AG08395 (cell line): ENCODE data around the gene CDK9.
A peak's percentile ranks its signal among the peaks of the same experiment; 100 is the strongest.
"Not testable (repeated sequence)": the region's sequence is repeated elsewhere in the genome, so short reads cannot be mapped to it uniquely, and the experiment has no call there.

Experiments
- DNase-seq: peaks from one replicate; pipeline ENCODE4 v3.0.0; 2012; ENCODE audit warnings: mixed read lengths, low spot score

CDK9 gene

GRCh38 chr9:127780126-127780885 lies 5.5 kb upstream of the CDK9 start:
- DNase-seq, result no peak

DNA sequence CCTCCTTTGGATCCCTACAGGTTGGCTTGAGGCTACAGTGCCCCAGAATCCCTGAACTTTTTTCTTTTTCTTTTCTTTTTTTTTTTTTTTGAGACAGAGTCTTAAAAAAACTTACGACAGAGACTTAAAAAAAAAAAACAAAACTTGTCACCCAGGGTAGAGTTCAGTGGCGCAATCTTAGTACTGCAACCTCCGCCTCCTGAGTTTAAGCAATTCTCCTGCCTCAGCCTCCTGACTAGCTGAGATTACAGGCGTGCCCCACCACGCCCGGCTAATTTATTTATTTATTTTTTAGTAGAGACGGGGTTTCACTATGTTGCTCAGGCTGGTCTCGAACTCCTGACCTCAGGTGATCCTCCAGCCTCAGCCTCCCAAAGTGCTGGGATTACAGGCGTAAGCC lies 4.9 kb upstream of the CDK9 start:
- not testable (repeated sequence) for DNase-seq

- DNase-seq, result no peak
Observed at GRCh38 chr9:127781806-127782205, 4.0 kb upstream of the CDK9 start.

DNA sequence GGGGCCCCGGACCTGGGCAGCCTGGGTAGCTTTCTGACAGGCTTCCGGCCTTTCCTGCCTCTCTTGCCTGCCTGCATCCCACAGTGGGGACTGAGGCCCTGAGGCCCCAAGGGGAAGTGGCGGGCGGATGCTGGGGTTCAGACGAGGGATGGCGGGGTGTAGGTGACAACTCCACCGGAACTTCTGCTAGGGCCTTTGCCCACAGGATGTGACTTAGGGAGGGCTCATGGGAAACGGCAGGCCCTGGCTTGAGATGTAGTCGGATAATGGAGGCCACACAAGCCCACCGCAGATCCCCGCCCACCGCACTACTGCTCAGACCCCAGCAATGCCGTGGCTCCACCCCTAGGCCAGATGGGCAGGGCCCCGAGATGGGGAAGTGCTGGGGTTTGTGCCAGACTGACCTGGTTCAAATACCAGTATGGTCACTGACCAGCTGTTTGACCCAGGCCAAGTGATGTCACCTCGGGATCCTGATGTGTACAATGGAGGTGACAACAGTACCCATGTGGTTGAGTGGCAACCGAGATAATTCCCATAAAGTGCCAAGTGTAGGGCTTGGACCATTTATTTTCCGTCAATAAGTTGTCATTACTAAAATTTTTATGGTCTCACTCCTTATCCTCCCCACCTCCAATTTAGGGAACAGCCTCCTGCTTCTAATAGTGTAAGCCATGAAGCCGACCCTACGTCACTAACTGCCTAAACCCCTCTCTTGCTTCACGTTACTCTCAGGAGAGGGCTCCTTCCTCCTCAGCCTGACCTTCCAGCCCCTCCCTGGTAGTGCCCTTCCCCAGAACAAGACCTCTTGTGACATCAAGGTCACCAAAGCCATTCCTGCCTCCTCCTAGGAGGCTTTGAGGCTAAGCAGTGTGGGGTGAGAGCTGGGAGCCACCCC lies 2.5 kb upstream of the CDK9 start:
- DNase-seq, result no peak

GRCh38 chr9:127785023-127785932 lies 556 bp upstream of the CDK9 start:
- DNase-seq, result peak; percentile 92

DNA sequence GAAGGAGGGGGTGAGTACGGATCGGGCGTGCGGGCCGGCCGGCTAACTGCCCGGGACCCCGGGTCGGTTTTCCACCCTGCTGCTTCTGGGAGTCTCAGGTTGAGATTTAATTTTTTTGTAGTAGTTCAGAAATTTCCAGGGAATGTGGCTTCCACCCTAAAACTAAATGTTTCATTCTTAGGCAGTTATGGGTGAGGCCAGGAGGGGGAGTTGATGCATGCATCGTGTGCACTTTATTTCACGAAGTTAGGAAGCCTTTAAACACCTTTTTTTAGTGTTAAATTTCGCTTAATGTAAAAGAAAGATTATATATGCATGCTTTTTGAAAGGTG lies 905 bp downstream of the CDK9 start:
- DNase-seq, result peak; percentile 35

DNA sequence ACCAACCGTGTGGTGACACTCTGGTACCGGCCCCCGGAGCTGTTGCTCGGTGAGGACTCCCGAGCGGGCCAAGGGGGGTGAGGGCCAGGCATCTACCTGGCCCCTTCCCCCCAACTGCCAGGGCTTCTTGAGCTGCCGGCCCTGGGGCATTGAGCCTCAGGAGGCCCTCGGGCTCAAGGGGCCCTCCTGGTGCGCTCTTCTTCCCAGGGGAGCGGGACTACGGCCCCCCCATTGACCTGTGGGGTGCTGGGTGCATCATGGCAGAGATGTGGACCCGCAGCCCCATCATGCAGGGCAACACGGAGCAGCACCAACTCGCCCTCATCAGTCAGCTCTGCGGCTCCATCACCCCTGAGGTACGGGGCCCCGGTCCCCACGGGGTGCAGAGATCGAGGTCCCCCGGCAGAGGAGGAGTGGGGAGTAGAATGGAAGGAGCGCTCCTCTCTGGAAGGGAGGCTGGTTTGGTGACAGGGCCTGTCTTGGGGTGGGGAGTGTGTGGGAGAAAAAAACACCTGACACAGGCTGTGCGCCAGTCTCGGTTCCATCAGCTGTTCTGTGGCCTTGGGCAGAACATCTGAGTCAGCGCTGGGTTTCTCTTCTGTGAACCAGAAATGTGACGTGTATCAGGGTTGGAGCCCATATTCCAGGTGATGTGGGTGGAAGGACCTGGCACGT lies 2.6 kb downstream of the CDK9 start:
- DNase-seq, result no peak

GRCh38 chr9:127789179-127789578 lies 3.3 kb downstream of the CDK9 start:
- no peak for DNase-seq

DNA sequence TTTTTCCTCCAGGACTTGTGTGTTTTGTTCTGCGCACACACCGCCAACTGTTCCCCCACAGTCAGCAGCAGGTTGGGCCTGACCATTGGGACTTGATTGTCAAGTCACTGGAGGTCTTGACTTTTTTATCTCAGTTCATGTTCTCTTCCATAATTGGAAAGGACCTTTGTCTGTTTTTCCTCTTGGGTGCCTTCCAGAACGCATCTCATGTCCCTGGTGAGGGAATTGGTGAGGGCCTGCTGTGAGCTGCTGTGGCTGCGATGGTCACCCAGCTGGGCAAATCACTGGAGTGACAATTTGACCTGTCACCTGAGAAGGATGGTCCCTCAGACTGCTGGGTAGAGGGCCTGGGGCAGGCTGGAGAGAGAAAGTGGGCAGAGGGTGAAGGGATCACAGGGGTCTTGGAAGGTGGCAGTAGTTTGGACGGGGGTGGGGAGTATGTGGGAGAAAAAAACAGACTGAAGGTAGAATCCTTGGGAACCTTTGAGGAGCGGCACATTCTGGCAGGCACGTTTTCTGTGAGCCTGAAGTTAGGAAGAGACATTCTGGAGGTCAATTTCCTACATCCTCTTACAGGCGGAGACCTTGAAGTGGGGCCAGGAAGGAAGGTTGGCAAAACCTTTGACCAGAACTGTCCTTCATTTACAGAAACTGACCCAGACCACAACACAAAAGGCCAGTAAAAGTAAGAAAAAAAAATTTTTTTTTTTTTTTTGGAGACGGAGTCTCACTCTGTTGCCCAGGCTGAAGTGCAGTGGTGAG lies 4.4 kb downstream of the CDK9 start:
- DNase-seq, result no peak

- no peak for DNase-seq
Observed at GRCh38 chr9:127791085-127791484, 5.3 kb downstream of the CDK9 start.

DNA sequence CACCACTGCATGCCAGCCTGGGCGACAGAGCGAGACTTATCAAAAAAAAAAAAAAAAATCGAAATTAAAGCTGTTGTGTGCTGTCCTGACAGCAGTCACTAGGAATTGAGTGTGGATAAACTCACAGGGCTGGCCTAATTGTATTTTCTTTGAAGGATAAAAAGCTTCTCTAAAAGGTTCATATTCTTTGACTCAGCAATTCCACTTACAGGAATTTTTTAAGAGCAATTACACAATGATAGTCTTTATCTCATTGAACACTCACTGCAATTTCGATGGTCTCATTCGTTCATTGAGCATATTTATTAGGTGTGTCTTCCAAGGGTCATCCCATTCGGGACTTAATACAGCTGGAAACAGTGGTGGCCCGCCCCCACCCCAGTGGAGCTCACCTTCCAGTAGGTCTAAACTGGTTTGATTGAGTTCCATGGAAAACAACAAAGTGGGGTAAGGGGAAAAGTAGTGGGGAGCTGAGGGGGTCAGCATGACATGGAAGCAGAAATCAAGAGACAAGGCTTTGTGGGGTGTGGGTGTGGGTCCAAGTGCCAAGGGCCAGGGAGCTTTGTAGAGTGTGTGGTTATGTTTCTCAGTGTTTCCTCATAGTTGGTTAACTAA lies 6.7 kb downstream of the CDK9 start:
- DNase-seq, result no peak

DNA sequence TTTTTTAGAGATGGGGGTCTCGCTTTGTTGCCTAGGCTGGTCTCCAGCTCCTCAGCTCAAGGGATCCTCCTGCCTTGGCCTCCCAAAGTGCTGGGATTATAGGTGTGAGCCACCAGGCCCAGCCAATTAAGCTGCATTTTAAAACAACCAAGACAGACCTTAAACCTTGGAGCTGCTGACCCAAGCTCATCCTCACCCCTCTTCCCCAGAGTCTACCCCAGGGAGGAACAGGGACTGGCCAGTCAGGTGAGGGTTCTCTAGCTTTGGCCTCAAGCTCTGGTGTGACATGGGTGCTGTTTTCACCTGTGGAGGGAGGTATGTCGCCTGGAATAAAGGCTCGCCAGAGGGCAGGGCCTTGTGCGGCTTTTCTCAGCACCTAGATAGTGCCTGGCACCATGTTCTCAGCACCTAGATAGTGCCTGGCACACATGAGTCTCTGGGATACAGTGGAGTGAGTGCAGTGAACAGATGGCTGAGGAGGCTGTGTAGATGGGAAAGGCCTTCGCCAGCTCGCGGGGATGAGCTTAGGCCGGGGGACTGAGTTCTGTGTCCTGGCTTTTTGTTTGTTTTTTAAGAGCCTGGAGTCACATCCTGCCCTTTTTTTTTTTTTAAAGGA lies 7.4 kb downstream of the CDK9 start:
- DNase-seq, result no peak

- no peak for DNase-seq
Observed at GRCh38 chr9:127794001-127794791, 8.4 kb downstream of the CDK9 start.

DNA sequence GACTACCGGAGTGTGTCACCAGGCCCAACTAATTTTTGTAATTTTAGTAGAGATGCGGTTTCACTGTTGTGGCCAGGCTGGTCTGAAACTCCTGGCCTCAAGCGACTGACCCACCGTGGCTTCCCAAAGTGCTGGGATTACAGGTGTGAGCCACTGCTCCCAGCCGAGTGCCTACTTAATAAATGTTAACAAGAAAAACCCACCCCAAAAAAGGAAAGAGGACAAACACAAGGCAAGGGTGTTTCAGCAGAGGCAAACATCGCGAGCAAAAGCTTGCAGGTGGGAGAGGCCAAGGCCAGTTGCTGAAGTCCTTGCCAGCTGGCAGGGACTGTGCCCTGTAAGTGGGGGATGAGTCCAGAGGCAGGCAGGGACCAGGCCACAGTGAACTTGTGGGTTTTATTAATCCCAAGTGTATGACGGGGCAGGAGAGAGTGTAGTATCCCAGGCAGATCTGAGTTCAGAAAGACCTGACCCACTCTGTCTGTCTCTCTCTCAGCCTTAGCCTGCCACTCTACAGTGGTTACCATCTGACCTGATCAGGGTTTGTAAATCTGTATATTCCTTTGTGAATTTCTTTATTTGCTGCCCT lies 10.5 kb downstream of the CDK9 start:
- peak; percentile 21 for DNase-seq

DNA sequence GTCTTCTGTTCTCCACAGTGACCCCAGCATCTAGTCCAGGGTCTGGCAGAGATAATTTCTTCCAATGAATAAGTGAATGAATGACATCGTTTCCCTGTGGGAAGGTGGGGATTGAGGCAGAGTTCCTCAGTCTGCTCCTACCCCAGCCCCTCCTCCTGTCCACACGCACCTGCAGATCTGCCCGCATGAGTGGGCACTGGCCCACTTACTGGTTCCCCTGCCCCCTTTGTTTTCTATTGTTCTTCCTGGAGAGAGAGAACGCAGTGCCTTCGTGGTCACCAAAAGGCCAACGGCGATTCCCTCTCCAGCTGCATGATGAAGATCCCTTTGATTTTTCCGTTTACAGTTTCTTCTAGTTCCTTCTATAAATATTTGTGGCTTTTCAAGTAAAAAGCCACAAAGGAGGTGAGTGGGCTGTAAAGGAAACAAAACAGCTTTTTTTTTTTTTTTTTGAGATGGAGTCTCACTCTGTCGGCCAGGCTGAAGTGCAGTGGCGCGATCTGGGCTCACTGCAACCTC lies 11.1 kb downstream of the CDK9 start:
- no peak for DNase-seq

- DNase-seq, result no peak
Observed at GRCh38 chr9:127801955-127802575, 16.2 kb downstream of the CDK9 start.

DNA sequence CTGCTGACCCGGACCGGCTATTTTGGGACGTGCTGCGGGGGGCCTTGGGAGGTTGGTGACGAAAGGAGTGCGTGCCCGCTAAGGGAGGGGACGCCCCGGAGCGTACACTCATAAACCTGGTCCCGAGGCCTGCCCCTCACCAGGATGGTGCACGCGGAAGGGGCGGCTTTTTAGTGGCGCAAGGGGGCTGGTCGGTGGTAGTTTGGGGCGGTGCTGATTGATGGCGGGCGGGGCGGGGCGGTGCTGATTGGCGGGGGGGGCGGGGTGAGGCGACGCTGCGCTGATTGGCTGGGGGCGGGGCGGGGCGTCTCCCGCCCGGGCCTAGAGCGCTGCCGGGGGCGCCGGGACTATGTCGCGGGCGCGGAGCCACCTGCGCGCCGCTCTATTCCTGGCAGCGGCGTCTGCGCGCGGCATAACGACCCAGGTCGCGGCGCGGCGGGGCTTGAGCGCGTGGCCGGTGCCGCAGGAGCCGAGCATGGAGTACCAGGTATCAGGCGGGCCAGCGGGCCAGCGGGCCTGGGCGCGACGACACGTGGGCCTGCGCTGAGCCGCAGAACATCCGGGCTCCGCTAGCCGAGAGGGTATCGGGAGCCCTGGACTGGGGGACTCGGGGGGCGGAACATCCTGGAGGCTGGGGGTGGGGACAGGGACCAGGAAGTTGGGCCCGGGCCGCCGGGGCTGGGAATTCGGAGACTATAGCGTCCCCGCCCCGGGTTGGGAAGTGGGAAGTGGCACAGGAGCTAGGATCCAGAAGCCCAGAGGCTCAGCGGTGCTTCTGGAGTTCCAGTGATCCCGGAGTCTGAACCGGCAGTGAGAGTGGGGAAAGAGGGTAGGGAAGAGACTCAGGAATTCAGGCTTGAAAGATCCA lies 17.0 kb downstream of the CDK9 start, which contains the start of gene FPGS:
Gene FPGS, plus strand, starts transcription at position 307 of the 868 bp plus-strand sequence. Its CDS starts 43 bp downstream, at position 350.
- DNase-seq, result peak; percentile 96
